HCT116 (cell line): ENCODE measurements around the gene ARPC1B. TPM values are rescaled to one million over a fixed set of nuclear protein-coding genes. Genes with fewer than 3 reads are reported as not detected.
A peak's percentile ranks its signal among the peaks of the same experiment; 100 is the strongest.
"Not testable (repeated sequence)": the region's sequence is repeated elsewhere in the genome, so short reads cannot be mapped to it uniquely, and the experiment has no call there.

ENCODE experiments used
- ATAC-seq: fragments of 200-7000 bp; cut with Tn5 transposase; 2 replicates; pipeline ENCODE4 v1.9.1; 2020; ENCODE audit warnings: mild to moderate bottlenecking, moderate library complexity
- BruUV-seq: library from RNA; stranded (reverse); fragments of 400-500 nt; replicated peaks from 2 replicates; lab custom pipeline; 2021; lab: Mats Ljungman, UMichigan
- CTCF ChIA-PET: fragments of 300-600 bp; sonication (Branson Sonifier 250); formaldehyde crosslinking; loops from one replicate; lab custom pipeline; 2021; ENCODE audit warnings: antibody characterized with exemption; lab: Charles Lee
- POLR2A ChIA-PET: fragments of 300-600, 350-600 bp; sonication (Branson Sonifier 250); formaldehyde crosslinking; loops from one replicate; lab custom pipeline; 2021; ENCODE audit warnings: antibody characterized with exemption; lab: Charles Lee
- RAD21 ChIA-PET, 2 experiments: fragments of 300-600 bp; sonication (Branson Sonifier 250); formaldehyde crosslinking; loops; one replicate each; lab custom pipeline; 2023; ENCODE audit warnings: low total read pairs in 2 of 2; ENCODE audit not compliant: uncharacterized antibody in 2 of 2, unreplicated experiment in 2 of 2, low non-redundant PET in 1 of 2; lab: Charles Lee
- DNase-seq: peaks from one replicate; pipeline ENCODE4 v3.0.0-alpha.2; 2010; ENCODE audit warnings: low read depth, low spot score
- H2AFZ ChIP-seq: fragments of 200-600 bp; shearing (Covaris generic), sonication (generic); 2 replicates; pipeline ENCODE4 v1.6.1; 2017; ENCODE audit warnings: low read depth, mixed run types, mixed read lengths, antibody characterized with exemption, low read length; ENCODE audit not compliant: poor library complexity, severe bottlenecking
- H3K27ac ChIP-seq: 2 replicates; pipeline ENCODE4 v1.5.1; 2012; ENCODE audit warnings: low read depth, low read length
- H3K27me3 ChIP-seq: fragments of 200-600 bp; sonication (generic); 2 replicates; pipeline ENCODE4 v1.6.1; 2016; ENCODE audit warnings: mixed run types, low read length, mixed read lengths; ENCODE audit not compliant: insufficient read depth
- H3K36me3 ChIP-seq, 2 experiments: fragments of 200-500 bp in 1 of 2; fragments of 200-600 bp in 1 of 2; sonication (Bioruptor generic) in 1 of 2; sonication (generic) in 1 of 2; 2 replicates each; pipeline versions ENCODE4 v1.5.1 to v1.6.1; 2014 to 2016; ENCODE audit warnings: low read length in 2 of 2, inconsistent platforms in 1 of 2, mixed read lengths in 1 of 2, mixed run types in 1 of 2; ENCODE audit not compliant: insufficient read depth in 2 of 2, control insufficient read depth in 1 of 2
- H3K4me1 ChIP-seq, 2 experiments: fragments of 200-600 bp in 1 of 2; sonication (generic) in 1 of 2; 2 replicates each; pipeline versions ENCODE4 v1.5.1 to v1.6.1; 2012 to 2017; ENCODE audit warnings: low read length in 2 of 2, inconsistent platforms in 1 of 2, mild to moderate bottlenecking in 1 of 2, mixed read lengths in 1 of 2, mixed run types in 1 of 2, moderate library complexity in 1 of 2; ENCODE audit not compliant: insufficient read depth in 2 of 2, control insufficient read depth in 1 of 2
- H3K4me2 ChIP-seq: fragments of 200-600 bp; sonication (generic); 2 replicates; pipeline ENCODE4 v1.6.1; 2017; ENCODE audit warnings: mixed run types, low read length, mixed read lengths
- H3K4me3 ChIP-seq, 2 experiments: fragments of 200-600 bp in 1 of 2; sonication (generic) in 1 of 2; replicated peaks in 1 of 2; 2 replicates each; pipeline ENCODE4 v1.5.1; 2011 to 2016; ENCODE audit warnings: low read length in 2 of 2, control low read depth in 1 of 2, low read depth in 1 of 2, mild to moderate bottlenecking in 1 of 2, mixed read lengths in 1 of 2, mixed run types in 1 of 2
- H3K79me2 ChIP-seq: fragments of 200-600 bp; sonication (generic); 2 replicates; pipeline ENCODE4 v1.6.1; 2017; ENCODE audit warnings: mild to moderate bottlenecking, mixed run types, low read length, moderate library complexity, mixed read lengths; ENCODE audit not compliant: insufficient read depth
- H3K9ac ChIP-seq: fragments of 200-600 bp; sonication (generic); 2 replicates; pipeline ENCODE4 v1.6.1; 2016; ENCODE audit warnings: low read length, mixed read lengths
- H3K9me2 ChIP-seq: fragments of 200-600 bp; sonication (generic), shearing (Covaris generic); 2 replicates; pipeline ENCODE4 v1.6.1; 2017; ENCODE audit warnings: mixed run types, mild to moderate bottlenecking, moderate library complexity; ENCODE audit not compliant: insufficient read depth
- H3K9me3 ChIP-seq, 2 experiments: fragments of 200-500 bp in 1 of 2; fragments of 200-600 bp in 1 of 2; sonication (Bioruptor generic) in 1 of 2; sonication (generic) in 1 of 2; 2 replicates each; pipeline ENCODE4 v1.6.1; 2014 to 2017; ENCODE audit warnings: low read length in 2 of 2, mixed read lengths in 2 of 2, inconsistent platforms in 1 of 2, low read depth in 1 of 2, mild to moderate bottlenecking in 1 of 2, mixed run types in 1 of 2, moderate library complexity in 1 of 2; ENCODE audit not compliant: control insufficient read depth in 1 of 2, insufficient read depth in 1 of 2
- H4K20me1 ChIP-seq: fragments of 200-600 bp; sonication (generic), shearing (Covaris generic); 2 replicates; pipeline ENCODE4 v1.6.1; 2017; ENCODE audit warnings: mixed run types, mild to moderate bottlenecking, moderate library complexity; ENCODE audit not compliant: insufficient read depth
- CBX3 ChIP-seq: IDR thresholded peaks from 2 replicates; pipeline ENCODE4 v1.6.1; 2012; ENCODE audit warnings: low read depth
- CEBPB ChIP-seq: IDR thresholded peaks from 2 replicates; pipeline ENCODE4 v1.6.1; 2012; ENCODE audit warnings: low read depth
- EGR1 ChIP-seq: IDR thresholded peaks from 2 replicates; pipeline ENCODE4 v1.6.1; 2012; ENCODE audit warnings: low read depth
- FOSL1 ChIP-seq: IDR thresholded peaks from 2 replicates; pipeline ENCODE4 v1.6.1; 2012; ENCODE audit warnings: low read depth
- RAD21 ChIP-seq: IDR thresholded peaks from 2 replicates; pipeline ENCODE4 v1.6.1; 2012; ENCODE audit warnings: low read depth, mild to moderate bottlenecking
- SIN3A ChIP-seq: IDR thresholded peaks from 2 replicates; pipeline ENCODE4 v1.6.1; 2012; ENCODE audit warnings: low read depth
- SP1 ChIP-seq: IDR thresholded peaks from 2 replicates; pipeline ENCODE4 v1.6.1; 2012; ENCODE audit warnings: low read depth
- YY1 ChIP-seq: IDR thresholded peaks from 2 replicates; pipeline ENCODE4 v1.6.1; 2011; ENCODE audit warnings: low read length, low read depth, moderate library complexity, mild to moderate bottlenecking; ENCODE audit not compliant: insufficient replicate concordance; ENCODE audit errors: extremely low read depth
- intact Hi-C: fragments of 100-400 bp; cut with micrococcal nuclease; formaldehyde crosslinking; loops from 2 replicates; pipeline ENCODE4 v1.10.0; 2022
- total RNA-seq: library from RNA; stranded (reverse); gene quantifications from one replicate; pipeline ENCODE4 v1.2.1, GENCODE V29; 2021; ENCODE audit not compliant: unreplicated experiment
- TF ChIP-seq, protein P1 (sequence below): IDR thresholded peaks from 2 replicates; pipeline ENCODE4 v1.6.1; 2012

The ARPC1B gene
- total RNA-seq, 1 experiment from 2014 or later: 192 TPM

- ATAC-seq: peak; percentile 30
- POLR2A ChIA-PET, H2AFZ ChIP-seq, BruUV-seq, H3K9me2 ChIP-seq, RAD21 ChIA-PET, H3K27me3 ChIP-seq, H4K20me1 ChIP-seq, intact Hi-C loops, H3K9me3 ChIP-seq, CTCF ChIA-PET: not testable (repeated sequence)
- H3K4me1 ChIP-seq: peaks cover 23 to 43% of the 10 kb centered on the region in 2 experiments
- DNase-seq: peak; percentile 81
- peak overlapping the region; percentile 63 for H3K4me2 ChIP-seq
- TF ChIP-seq SIN3A (peak; percentile 45; the same call in 1 of the 2 replicates), FOSL1 (peak; percentile 79), RAD21 (peak; percentile 3; the same call in 1 of the 2 replicates), CBX3 (peak; percentile 42; the same call in 1 of the 2 replicates), YY1 (peak; percentile 20), SP1 (peak; percentile 83), CEBPB (peak; percentile 95), EGR1 (peak; percentile 81)
- TF ChIP-seq, protein P1, sequence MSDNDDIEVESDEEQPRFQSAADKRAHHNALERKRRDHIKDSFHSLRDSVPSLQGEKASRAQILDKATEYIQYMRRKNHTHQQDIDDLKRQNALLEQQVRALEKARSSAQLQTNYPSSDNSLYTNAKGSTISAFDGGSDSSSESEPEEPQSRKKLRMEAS: peak; percentile 34; the same call in 1 of the 2 replicates
- peaks cover 5 to 13% of the 10 kb centered on the region in 2 experiments; a peak in 2 of 4 replicates for H3K36me3 ChIP-seq
- H3K4me3 ChIP-seq: peak overlapping the region; percentile 3 to 29
- peak overlapping the region; percentile 20; the same call in 1 of the 2 replicates for H3K27ac ChIP-seq
- H3K79me2 ChIP-seq: peaks cover 90% of the 10 kb centered on the region
- peak overlapping the region; percentile 37 for H3K9ac ChIP-seq
Observed at GRCh38 chr7:99330314-99330961, 44.1 kb upstream of the ARPC1B start.

DNA sequence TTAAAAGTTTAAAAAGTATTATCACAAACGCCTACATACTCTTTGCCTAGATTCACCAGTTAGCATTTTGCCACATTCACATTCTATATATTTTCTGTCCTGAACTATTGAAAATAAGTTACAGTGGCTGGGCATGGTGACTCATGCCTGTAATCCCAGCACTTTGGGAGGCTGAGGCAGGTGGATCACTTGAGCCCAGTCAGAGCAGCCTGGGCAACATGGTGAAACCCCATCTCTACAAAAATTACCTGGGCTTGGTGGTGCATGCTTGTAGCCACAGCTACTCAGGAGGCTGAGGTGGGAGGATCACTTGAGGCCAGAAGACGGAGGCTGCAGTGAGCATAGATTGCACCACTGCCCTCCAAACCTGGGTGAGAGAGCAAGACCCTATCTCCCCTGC lies 43.5 kb upstream of the ARPC1B start:
- ChIA-PET RAD21 (no interaction called here), CTCF (no interaction called here)
- ATAC-seq: 0 out of 2 replicates have a peak, but pooled peaks have one; percentile 35
- no peak for DNase-seq
- Histone ChIP-seq H3K36me3 (peaks cover 7 to 13% of the 10 kb centered on the region in 2 experiments; a peak in 3 of 4 replicates), H3K4me2 (peak overlapping the region; percentile 63), H4K20me1 (no peaks in the 10 kb centered on the region), H3K27me3 (no peaks in the 10 kb centered on the region), H3K27ac (peak overlapping the region; percentile 20; the same call in 1 of the 2 replicates), H3K4me3 (peak overlapping the region; percentile 3 to 29; a peak in 3 of 4 replicates)
- intact Hi-C loops: no loop called here
- TF ChIP-seq, protein P1: 0 out of 2 replicates have a peak, but pooled peaks have one; percentile 2
- TF ChIP-seq FOSL1: no peak
- TF ChIP-seq, all 23 proteins: peak for 1
- H2AFZ ChIP-seq: no peak overlapping the region
- H3K79me2 ChIP-seq: peaks cover 87% of the 10 kb centered on the region
- peaks cover 23 to 43% of the 10 kb centered on the region in 2 experiments for H3K4me1 ChIP-seq
- H3K9me3 ChIP-seq: no peaks in the 10 kb centered on the region
- POLR2A ChIA-PET: no interaction called here
- H3K9me2 ChIP-seq: no peaks in the 10 kb centered on the region
- no TSS peak for BruUV-seq
- peak overlapping the region; percentile 19; the same call in 1 of the 2 replicates for H3K9ac ChIP-seq
